NCI-H2107 treated with DMSO at 0.1 percent for 48 hours (cell line): ENCODE results near the gene TLE3.
"Not testable (repeated sequence)": the region's sequence is repeated elsewhere in the genome, so short reads cannot be mapped to it uniquely, and the experiment has no call there.

Source experiments
- DNase-seq: peaks from one replicate; lab custom pipeline; 2025; ENCODE audit not compliant: unreplicated experiment; lab: John Stamatoyannopoulos, UW

TLE3 gene

GRCh38 chr15:70097321-70098152 is at the start of gene TLE3:
TSS of gene TLE3 (minus strand) at chr15:70097917. CDS start at chr15:70096798, 1,119 bp downstream.
- DNase-seq = peak; percentile 86

DNA sequence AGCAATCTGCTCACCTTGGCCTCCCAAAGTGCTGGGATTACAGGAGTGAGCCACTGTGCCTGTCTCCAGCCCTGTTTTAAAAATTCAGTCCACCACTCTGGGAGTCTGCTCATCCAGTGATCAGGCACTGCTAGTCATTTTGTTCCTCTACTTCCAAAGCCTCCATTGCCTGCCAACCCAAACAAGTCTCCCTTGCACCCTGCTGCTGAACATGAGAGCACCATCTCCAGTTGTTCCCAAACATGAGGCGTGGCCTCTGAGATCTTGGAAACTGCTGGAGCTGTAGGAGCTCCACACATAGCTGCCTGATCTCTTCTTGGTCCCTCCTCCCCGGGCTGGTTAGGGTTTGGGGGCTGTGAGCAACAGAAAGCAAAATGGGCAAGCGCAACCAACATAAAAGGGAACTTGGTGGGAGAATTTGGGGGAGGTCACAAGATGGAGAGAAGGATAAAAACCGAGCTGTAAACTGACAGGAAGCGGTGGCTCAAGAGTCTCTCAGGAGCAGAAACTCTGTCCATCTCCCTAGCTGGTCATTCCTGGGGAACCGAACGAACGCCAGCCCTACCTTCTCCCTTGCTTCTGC is 49.6 kb upstream of the TLE3 start:
- no peak for DNase-seq

DNA sequence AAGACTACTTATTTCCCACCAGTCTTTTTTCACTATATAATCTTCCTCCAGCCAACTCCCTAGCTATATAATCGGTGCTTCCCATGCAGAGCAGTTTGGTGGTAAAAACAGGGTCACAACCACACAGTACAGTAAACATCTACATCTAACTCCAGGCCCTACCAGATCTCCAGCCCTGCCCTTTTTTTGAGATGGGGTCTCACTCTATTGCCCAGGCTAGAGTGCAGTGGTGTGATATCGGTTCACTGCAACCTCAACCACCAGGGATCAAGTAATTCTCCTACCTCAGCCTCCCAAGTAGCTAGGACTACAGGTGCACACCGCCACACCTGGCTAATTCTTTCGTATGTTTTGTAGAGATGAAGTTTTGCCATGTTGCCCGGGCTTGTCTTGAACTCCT is 49.1 kb upstream of the TLE3 start:
- no peak for DNase-seq

GRCh38 chr15:70146162-70146561 is 48.4 kb upstream of the TLE3 start:
- DNase-seq = no peak

- DNase-seq = no peak
Measured at GRCh38 chr15:70145261-70145660, 47.5 kb upstream of the TLE3 start.

GRCh38 chr15:70142322-70143191 is 44.8 kb upstream of the TLE3 start:
- DNase-seq = no peak

GRCh38 chr15:70142072-70142321 is 44.3 kb upstream of the TLE3 start:
- no peak for DNase-seq

GRCh38 chr15:70141376-70142071 is 43.8 kb upstream of the TLE3 start:
- no peak for DNase-seq

DNA sequence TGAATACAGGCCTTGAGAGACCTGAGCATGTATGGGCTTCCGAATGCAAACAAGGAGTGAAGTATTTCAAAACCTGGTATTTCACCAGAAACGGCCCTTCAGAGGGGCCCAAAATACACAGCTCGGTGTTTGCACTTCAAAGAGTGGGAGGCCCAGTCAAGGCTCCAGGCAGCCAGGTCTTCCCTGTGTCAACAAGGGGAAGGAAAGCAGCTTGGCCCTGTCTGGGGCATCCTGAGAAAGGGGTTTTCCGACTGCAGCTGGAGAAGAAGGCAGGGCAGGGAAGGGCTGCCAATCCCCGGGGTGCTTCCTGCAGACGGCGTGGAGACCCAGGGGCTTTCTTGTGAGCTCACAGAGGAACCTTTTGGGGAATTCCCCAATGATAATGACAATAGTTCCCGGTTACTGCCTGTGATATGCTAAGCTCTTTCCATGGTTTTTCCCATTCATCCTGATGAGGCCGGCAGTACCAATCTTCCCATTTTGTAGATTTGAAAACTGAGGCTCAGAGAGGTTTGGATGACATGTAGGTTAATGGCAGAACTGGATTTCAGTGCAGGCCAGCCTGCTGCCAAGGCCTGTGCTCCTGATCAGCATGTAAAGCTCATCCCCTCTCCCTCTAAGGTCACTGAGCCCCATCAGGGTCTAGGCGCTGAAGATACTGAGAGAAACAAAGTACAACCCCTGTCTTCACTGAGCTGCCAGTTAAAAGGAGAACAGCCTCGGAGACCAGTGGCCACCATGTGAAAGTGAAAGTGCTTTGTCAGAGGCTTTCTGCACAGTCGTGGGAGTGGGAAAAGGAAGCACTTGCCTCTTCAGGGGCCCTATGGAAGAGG is 43.0 kb upstream of the TLE3 start:
- no peak for DNase-seq

- no peak for DNase-seq
Measured at GRCh38 chr15:70140025-70140542, 42.4 kb upstream of the TLE3 start.

DNA sequence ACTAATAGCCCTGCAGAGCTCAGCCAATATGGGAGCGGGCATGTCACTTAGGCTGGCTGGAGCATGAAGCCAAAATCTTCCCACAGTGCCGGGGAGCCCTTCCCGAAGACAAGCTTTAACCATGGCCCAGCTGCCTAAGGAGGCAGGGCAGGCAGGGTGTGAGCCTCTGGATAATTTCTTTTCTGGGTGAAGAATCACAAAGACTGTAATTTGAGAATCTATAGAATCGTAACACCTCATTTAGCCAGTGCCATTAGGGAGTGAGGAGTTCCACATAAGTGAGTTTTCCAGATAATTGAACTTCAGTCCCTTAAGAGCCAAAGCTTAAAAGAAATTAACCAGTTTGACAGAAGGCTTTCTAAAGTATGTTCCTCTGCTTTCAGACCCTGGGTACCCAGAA is 40.2 kb upstream of the TLE3 start:
- DNase-seq = no peak

GRCh38 chr15:70137021-70137420 is 39.3 kb upstream of the TLE3 start:
- not testable (repeated sequence) for DNase-seq

- DNase-seq = no peak
Measured at GRCh38 chr15:70133781-70134421, 36.2 kb upstream of the TLE3 start.

DNA sequence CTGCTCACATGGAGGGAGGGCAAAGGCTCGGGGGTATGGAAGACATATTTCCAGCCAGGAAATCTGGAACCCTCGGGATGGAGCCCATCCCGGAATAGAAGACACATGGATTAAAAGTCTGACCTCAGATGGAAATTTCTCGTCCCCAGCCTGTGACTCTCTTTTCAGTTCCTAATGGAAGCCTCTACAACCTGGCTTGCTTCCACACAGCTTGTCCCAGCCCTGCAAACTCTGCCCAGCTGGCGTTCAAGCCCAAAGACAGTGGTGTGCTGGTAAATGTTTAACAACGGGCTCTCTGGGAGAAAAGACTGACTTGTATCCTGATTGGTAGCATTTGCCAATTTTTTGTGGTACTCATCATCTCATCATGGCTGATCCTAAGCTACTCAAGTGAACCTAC is 35.6 kb upstream of the TLE3 start:
- DNase-seq = no peak

GRCh38 chr15:70132571-70132970 is 34.9 kb upstream of the TLE3 start:
- DNase-seq = no peak

GRCh38 chr15:70132139-70132538 is 34.4 kb upstream of the TLE3 start:
- DNase-seq = no peak

GRCh38 chr15:70128414-70129140 is 30.9 kb upstream of the TLE3 start:
- no peak for DNase-seq

DNA sequence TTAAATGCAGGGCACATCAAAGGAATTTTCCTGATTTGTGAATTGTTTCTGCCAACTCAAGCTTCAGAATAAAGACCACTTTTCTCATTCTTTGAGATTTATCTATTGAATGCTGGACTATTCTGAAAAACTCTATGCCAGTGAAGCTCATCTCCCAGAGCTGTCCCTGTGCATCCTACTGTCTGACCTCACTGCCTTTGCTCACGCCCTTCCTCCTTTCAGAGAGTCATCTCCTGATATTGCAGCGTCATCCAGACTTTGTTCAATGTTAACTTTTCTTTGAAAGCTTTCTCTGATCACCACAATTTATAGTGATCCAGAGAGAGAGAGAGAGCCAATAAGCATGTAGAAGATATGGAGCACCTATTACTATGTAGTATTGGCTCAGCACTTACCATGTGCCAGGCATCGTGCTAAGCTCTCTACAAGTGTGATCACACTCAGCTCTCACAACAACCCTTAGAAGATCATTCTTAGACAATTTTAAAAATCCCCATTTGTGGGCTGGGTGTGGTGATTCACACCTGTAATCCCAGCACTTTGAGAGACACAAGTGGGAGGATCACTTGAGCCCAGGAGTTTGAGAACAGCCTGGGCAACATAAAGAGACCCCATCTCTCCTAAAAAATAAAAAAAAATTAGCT is 30.2 kb upstream of the TLE3 start:
- no peak for DNase-seq

- no peak for DNase-seq
Measured at GRCh38 chr15:70127288-70127746, 29.6 kb upstream of the TLE3 start.
